Cardiac muscle cell (in vitro differentiated cells and primary cell): ENCODE data around the gene TSSC4. TPM values are rescaled to one million over a fixed set of nuclear protein-coding genes. Genes with fewer than 3 reads are reported as not detected.

Source experiments
- DNase-seq, 2 donors: peaks; one replicate each; pipeline versions ENCODE4 v3.0.0 to v3.0.0-alpha.2; 2010 to 2017; ENCODE audit warnings: low read depth in 1 of 2, low spot score in 1 of 2
- H3K27ac ChIP-seq: fragments of 200-600 bp; sonication (generic); 2 replicates; pipeline ENCODE4 v1.5.1; 2016
- H3K27me3 ChIP-seq: fragments of 200-600 bp; sonication (generic); 2 replicates; pipeline ENCODE4 v1.6.0; 2016; ENCODE audit warnings: control low read depth
- H3K36me3 ChIP-seq: fragments of 200-600 bp; sonication (generic); 2 replicates; pipeline ENCODE4 v1.5.1; 2016; ENCODE audit warnings: control low read depth
- H3K4me1 ChIP-seq: fragments of 200-600 bp; sonication (generic); 2 replicates; pipeline ENCODE4 v1.8.1; 2017; ENCODE audit warnings: low read depth, mild to moderate bottlenecking, mixed run types
- H3K4me3 ChIP-seq: fragments of 200-600 bp; sonication (generic); 2 replicates; pipeline ENCODE4 v1.5.1; 2016; ENCODE audit warnings: mild to moderate bottlenecking
- H3K9me3 ChIP-seq: fragments of 200-600 bp; sonication (generic); 2 replicates; pipeline ENCODE4 v1.5.1; 2017; ENCODE audit warnings: low read depth, mild to moderate bottlenecking, control low read depth
- polyA plus RNA-seq: library from polyadenylated mRNA; unstranded; fragments of >200 nt; fragmentation: Nextera tagmentation; extraction: Ambion mirVana; gene quantifications from 2 replicates; pipeline ENCODE4 v1.2.1, GENCODE V29; 2016
- total RNA-seq: library from RNA; depleted of rRNA; stranded (reverse); fragments of >200 nt; gene quantifications from 2 replicates; pipeline ENCODE4 v1.2.3, GENCODE V29; 2016
- TF ChIP-seq, protein P1 (sequence below): IDR thresholded peaks from 2 replicates; pipeline ENCODE4 v1.5.1; 2012; ENCODE audit warnings: low read depth, mild to moderate bottlenecking, low read length

Gene TSSC4
- total and polyA plus RNA-seq, 2 experiments from 2014 or later: 61.4 to 94.8 TPM

DNA sequence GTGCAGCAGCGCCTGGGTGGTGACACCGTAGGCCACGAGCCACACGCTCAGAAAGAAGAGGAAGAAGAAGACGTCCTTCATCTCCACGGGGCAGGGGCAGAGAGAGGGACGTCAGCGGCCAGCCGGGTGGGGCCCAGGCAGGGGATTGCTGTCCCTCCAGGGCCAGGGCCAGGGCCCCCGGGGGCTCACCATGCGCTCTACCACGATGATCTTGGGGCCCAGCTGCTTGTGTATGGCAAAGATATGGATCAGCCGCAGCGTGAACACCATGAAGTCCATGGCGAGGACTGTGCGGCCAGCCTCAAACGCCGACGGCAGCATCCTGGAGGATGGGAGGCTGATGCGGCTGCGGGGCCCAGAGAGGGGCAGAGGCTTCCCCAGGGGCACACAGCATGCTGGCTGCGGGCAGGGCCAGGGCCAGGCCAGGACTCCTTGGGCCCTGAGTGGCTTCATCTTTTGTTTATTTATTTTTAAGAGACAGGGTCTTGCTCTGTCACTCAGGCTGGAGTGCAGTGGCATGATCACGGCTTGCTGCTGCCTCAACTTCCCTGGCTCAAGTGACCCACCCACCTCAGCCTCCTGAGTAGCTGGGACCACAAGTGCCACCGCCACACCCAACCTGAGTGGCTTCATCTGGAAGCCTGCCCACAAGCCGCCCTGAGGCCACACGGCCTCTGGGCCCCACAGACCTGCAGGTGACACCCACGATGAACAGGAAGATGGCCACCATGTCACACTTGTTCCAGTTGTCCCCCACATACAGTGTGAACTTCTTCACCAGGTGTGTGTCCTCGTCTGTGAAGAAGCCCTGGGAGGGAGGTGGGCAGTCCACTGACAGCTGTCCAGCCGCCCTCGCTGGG, 11.1 kb downstream of the TSSC4 start:
- H3K36me3 ChIP-seq: no peaks in the 10 kb centered on the region

DNA sequence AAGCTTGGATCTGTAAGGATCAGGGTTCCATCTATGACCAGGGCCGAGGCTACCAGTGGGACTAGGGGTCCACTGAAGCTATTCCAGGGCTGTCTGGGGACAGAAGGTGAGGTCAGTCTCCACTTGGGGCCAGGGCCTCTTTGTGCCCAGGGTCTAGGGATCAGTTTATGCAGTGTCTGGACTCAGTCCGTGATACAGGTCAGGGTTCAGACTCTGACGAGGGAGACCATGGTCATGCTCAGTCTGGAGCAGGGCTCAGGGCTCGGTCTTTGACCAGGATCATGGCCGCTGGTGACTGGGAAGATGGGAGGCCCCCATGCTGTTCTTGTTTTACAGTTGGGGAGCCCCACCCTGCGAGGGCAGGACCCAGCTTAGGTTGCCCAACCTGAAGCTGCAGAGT, 11.8 kb downstream of the TSSC4 start:
- Histone ChIP-seq H3K36me3 (no peaks in the 10 kb centered on the region), H3K9me3 (no peaks in the 10 kb centered on the region), H3K4me3 (no peak overlapping the region), H3K27ac (no peak overlapping the region), H3K4me1 (peaks cover 15% of the 10 kb centered on the region), H3K27me3 (no peaks in the 10 kb centered on the region)
- no peak for DNase-seq
- TF ChIP-seq, protein P1, sequence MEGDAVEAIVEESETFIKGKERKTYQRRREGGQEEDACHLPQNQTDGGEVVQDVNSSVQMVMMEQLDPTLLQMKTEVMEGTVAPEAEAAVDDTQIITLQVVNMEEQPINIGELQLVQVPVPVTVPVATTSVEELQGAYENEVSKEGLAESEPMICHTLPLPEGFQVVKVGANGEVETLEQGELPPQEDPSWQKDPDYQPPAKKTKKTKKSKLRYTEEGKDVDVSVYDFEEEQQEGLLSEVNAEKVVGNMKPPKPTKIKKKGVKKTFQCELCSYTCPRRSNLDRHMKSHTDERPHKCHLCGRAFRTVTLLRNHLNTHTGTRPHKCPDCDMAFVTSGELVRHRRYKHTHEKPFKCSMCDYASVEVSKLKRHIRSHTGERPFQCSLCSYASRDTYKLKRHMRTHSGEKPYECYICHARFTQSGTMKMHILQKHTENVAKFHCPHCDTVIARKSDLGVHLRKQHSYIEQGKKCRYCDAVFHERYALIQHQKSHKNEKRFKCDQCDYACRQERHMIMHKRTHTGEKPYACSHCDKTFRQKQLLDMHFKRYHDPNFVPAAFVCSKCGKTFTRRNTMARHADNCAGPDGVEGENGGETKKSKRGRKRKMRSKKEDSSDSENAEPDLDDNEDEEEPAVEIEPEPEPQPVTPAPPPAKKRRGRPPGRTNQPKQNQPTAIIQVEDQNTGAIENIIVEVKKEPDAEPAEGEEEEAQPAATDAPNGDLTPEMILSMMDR: no peak

More for the DNA sequence above, 11.1 kb downstream of the TSSC4 start:
- H3K4me1 ChIP-seq: peaks cover 15% of the 10 kb centered on the region
- TF ChIP-seq, protein P1: no peak
- H3K27ac ChIP-seq: no peak overlapping the region
- H3K9me3 ChIP-seq: no peaks in the 10 kb centered on the region
- H3K4me3 ChIP-seq: no peak overlapping the region
- no peaks in the 10 kb centered on the region for H3K27me3 ChIP-seq
- DNase-seq: no peak

DNA sequence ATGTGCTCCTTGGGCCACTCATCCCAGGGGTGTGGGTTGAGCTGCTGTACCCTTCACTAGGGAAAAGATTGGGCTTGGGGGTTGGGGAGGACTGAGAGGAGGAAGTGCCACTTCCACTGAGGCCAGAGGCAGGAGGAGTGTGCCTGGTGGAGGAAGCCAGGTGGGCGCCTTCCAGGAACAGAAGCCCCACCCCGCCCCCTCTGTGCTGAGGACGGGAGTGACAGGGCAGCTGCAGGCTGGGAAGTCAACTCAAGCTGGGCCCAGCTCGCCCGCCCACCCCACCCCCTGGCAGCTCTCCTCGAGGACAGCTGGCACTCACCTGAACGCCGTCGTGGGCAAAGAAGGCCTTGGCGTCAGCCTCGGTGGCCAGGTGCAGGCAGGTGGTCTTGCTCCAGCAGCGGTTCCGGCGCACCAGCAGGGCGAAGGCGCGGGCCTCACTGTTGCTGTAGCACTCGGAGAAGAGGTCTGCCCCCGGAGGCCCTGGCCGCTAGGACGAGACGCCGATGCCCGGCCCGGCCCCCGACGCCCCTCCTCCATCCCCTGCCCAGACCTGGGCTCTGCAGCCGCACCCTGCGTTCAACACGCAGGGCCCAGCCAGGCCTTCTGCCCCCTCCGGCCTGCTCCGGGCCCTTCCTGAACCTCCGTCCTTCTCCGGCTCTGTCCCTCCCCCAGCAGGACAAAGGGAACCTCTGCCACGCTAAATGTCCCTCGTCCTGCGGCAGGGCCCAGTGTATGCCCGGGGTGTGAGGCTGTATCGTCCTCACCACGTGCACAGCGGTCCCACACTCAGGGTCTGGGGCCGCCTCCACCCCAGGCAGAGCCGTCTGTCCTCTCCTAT, 13.4 kb downstream of the TSSC4 start:
- DNase-seq: no peak
- Histone ChIP-seq H3K4me1 (peaks cover 15% of the 10 kb centered on the region), H3K27ac (no peak overlapping the region), H3K27me3 (no peaks in the 10 kb centered on the region), H3K9me3 (no peaks in the 10 kb centered on the region), H3K36me3 (no peaks in the 10 kb centered on the region), H3K4me3 (no peak overlapping the region)
- TF ChIP-seq, protein P1: no peak

DNA sequence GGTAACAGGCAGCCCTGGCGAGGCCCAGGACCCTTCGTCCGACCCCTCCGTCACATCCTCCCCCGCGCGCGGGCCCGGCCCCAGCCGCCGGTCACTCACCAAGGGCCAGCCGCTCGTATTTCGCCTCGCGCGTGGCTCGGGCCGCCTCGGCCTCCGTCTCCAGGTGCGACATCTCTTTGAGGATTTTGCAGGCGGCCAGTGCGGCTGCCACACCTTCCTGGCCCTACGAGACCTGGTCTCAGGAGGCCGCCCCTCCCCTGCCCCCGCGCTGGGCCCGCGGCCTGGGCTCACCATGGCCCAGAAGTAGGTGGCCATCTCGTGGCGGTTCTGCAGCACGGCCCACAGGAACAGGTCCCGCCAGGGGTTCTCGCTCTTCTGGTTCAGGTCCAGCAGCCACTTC, 14.1 kb downstream of the TSSC4 start:
- no peak for DNase-seq
- TF ChIP-seq, protein P1: no peak
- H3K4me1 ChIP-seq: peaks cover 9% of the 10 kb centered on the region
- H3K27ac ChIP-seq: no peak overlapping the region
- H3K36me3 ChIP-seq: no peaks in the 10 kb centered on the region
- no peaks in the 10 kb centered on the region for H3K9me3 ChIP-seq
- no peak overlapping the region for H3K4me3 ChIP-seq
- no peaks in the 10 kb centered on the region for H3K27me3 ChIP-seq

DNA sequence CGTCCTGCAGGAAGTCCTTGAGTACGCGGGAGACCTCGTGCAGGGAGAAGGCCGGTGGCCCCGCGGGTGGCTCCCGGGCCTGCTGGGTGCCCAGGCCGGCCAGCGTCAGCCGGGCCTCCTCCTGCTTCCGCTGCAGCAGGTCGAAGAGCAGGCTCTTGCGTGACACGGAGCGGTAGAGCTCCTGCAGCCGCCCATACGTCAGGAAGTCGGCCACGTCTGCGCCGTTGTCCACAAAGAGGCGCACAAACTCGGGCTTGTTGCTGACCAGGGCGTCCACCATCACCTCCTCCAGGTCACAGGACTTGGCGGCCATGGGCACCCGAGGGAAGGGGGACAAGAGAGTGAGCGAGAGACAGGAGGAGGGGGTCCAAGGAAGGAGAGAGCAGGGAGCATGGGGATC, 14.6 kb downstream of the TSSC4 start:
- TF ChIP-seq, protein P1: no peak
- no peaks in the 10 kb centered on the region for H3K27me3 ChIP-seq
- no peaks in the 10 kb centered on the region for H3K9me3 ChIP-seq
- H3K36me3 ChIP-seq: no peaks in the 10 kb centered on the region
- H3K27ac ChIP-seq: no peak overlapping the region
- no peak for DNase-seq
- H3K4me1 ChIP-seq: peaks cover 4% of the 10 kb centered on the region
- H3K4me3 ChIP-seq: no peak overlapping the region
